ENCODE measurements around the gene TCEAL3.
A peak's percentile ranks its signal among the peaks of the same experiment; 100 is the strongest.
"Not testable (repeated sequence)": the region's sequence is repeated elsewhere in the genome, so short reads cannot be mapped to it uniquely, and the experiment has no call there.

TCEAL3 gene

GRCh38 chrX:103595202-103595601 is 12.6 kb upstream of the TCEAL3 start:
- H3K27ac Mint-ChIP-seq; ATAC-seq (replicated peaks); H3K9me3 Mint-ChIP-seq; H3K36me3 Mint-ChIP-seq (ENCODE audit: insufficient read depth); H3K4me3 Mint-ChIP-seq; DNase-seq; H3K27me3 Mint-ChIP-seq; H3K4me1 Mint-ChIP-seq (ENCODE audit: low read depth in 2 of 2): not testable (repeated sequence)

GRCh38 chrX:103608306-103608963 is 672 bp downstream of the TCEAL3 start:
- H3K9me3 Mint-ChIP-seq = no peaks in the 10 kb centered on the region
- H3K4me1 Mint-ChIP-seq (ENCODE audit: low read depth in 2 of 2) = peaks cover 4 to 6% of the 10 kb centered on the region in 2 donors
- no peak for ATAC-seq (replicated peaks)

GRCh38 chrX:103610282-103610681 is 2.5 kb downstream of the TCEAL3 start:
- H3K9me3 Mint-ChIP-seq = no peaks in the 10 kb centered on the region
- peak overlapping the region; percentile 49 to 84 for H3K27ac Mint-ChIP-seq
- DNase-seq (no peak), ATAC-seq (replicated peaks) (no peak)
- H3K4me1 Mint-ChIP-seq (ENCODE audit: low read depth in 2 of 2) = peaks cover 4 to 6% of the 10 kb centered on the region in 2 donors
- no peaks in the 10 kb centered on the region for H3K27me3 Mint-ChIP-seq
- H3K4me3 Mint-ChIP-seq = no peak overlapping the region
- H3K36me3 Mint-ChIP-seq (ENCODE audit: insufficient read depth) = peaks cover 17% of the 10 kb centered on the region

More at GRCh38 chrX:103608306-103608963, 672 bp downstream of the TCEAL3 start:
- Mint-ChIP-seq H3K4me3 (peak overlapping the region; percentile 78), H3K27ac (peak overlapping the region; percentile 89 to 92), H3K36me3 (ENCODE audit: insufficient read depth) (peaks cover 17% of the 10 kb centered on the region), H3K27me3 (no peaks in the 10 kb centered on the region)
- no peak for DNase-seq

- no peak overlapping the region for H3K4me3 Mint-ChIP-seq
These were observed 5.7 kb downstream of the TCEAL3 start for GRCh38 chrX:103613362-103613890.

GRCh38 chrX:103614999-103615398 is 7.2 kb downstream of the TCEAL3 start:
- ATAC-seq (replicated peaks) (no peak), DNase-seq (no peak)
- no peaks in the 10 kb centered on the region for H3K9me3 Mint-ChIP-seq
- H3K27ac Mint-ChIP-seq = no peak overlapping the region
- no peaks in the 10 kb centered on the region for H3K36me3 Mint-ChIP-seq (ENCODE audit: insufficient read depth)
- H3K4me3 Mint-ChIP-seq = no peak overlapping the region
- no peaks in the 10 kb centered on the region for H3K27me3 Mint-ChIP-seq
- H3K4me1 Mint-ChIP-seq (ENCODE audit: low read depth in 2 of 2) = no peaks in the 10 kb centered on the region

More at GRCh38 chrX:103613362-103613890, 5.7 kb downstream of the TCEAL3 start:
- no peak overlapping the region for H3K27ac Mint-ChIP-seq
- H3K27me3 Mint-ChIP-seq = no peaks in the 10 kb centered on the region
- peaks cover 14% of the 10 kb centered on the region for H3K36me3 Mint-ChIP-seq (ENCODE audit: insufficient read depth)
- DNase-seq (no peak), ATAC-seq (replicated peaks) (no peak)
- peaks cover 0 to 2% of the 10 kb centered on the region in 2 donors for H3K4me1 Mint-ChIP-seq (ENCODE audit: low read depth in 2 of 2)
- no peaks in the 10 kb centered on the region for H3K9me3 Mint-ChIP-seq

GRCh38 chrX:103615781-103616371 is 8.1 kb downstream of the TCEAL3 start:
- Mint-ChIP-seq H3K9me3 (no peaks in the 10 kb centered on the region), H3K36me3 (ENCODE audit: insufficient read depth) (no peaks in the 10 kb centered on the region), H3K27me3 (no peaks in the 10 kb centered on the region), H3K27ac (no peak overlapping the region), H3K4me3 (no peak overlapping the region), H3K4me1 (ENCODE audit: low read depth in 2 of 2) (no peaks in the 10 kb centered on the region)
- ATAC-seq (replicated peaks) (no peak), DNase-seq (no peak)

- H3K27ac Mint-ChIP-seq = no peak overlapping the region
- no peaks in the 10 kb centered on the region for H3K36me3 Mint-ChIP-seq (ENCODE audit: insufficient read depth)
- H3K27me3 Mint-ChIP-seq = no peaks in the 10 kb centered on the region
- no peak for DNase-seq
- no peaks in the 10 kb centered on the region for H3K4me1 Mint-ChIP-seq (ENCODE audit: low read depth in 2 of 2)
- no peaks in the 10 kb centered on the region for H3K9me3 Mint-ChIP-seq
- ATAC-seq (replicated peaks) = no peak
- no peak overlapping the region for H3K4me3 Mint-ChIP-seq
These were observed 9.0 kb downstream of the TCEAL3 start for GRCh38 chrX:103616676-103617186.

- no peaks in the 10 kb centered on the region for H3K9me3 Mint-ChIP-seq
- H3K36me3 Mint-ChIP-seq (ENCODE audit: insufficient read depth) = peaks cover 8% of the 10 kb centered on the region
- H3K27me3 Mint-ChIP-seq = no peaks in the 10 kb centered on the region
- peaks cover 5 to 10% of the 10 kb centered on the region in 2 donors for H3K4me1 Mint-ChIP-seq (ENCODE audit: low read depth in 2 of 2)
- no peak overlapping the region for H3K4me3 Mint-ChIP-seq
- ATAC-seq (replicated peaks) (no peak), DNase-seq (no peak)
- H3K27ac Mint-ChIP-seq = no peak overlapping the region
These were observed 16.3 kb downstream of the TCEAL3 start for GRCh38 chrX:103624111-103624510.

GRCh38 chrX:103626855-103627254 is 19.1 kb downstream of the TCEAL3 start:
- H3K4me1 Mint-ChIP-seq (ENCODE audit: low read depth in 2 of 2) = peaks cover 14 to 18% of the 10 kb centered on the region in 2 donors
- no peak overlapping the region for H3K27ac Mint-ChIP-seq
- peaks cover 9% of the 10 kb centered on the region for H3K36me3 Mint-ChIP-seq (ENCODE audit: insufficient read depth)
- no peaks in the 10 kb centered on the region for H3K9me3 Mint-ChIP-seq
- DNase-seq = no peak
- ATAC-seq (replicated peaks) = no peak
- H3K27me3 Mint-ChIP-seq = no peaks in the 10 kb centered on the region
- H3K4me3 Mint-ChIP-seq = no peak overlapping the region

GRCh38 chrX:103628386-103629317 is 20.9 kb downstream of the TCEAL3 start, which contains the start of gene TCEAL1:
Gene TCEAL1, plus strand, starts transcription at chrX:103628975. Its CDS starts 942 bp downstream, at chrX:103629917.
- Mint-ChIP-seq H3K9me3 (no peaks in the 10 kb centered on the region), H3K36me3 (ENCODE audit: insufficient read depth) (peaks cover 9% of the 10 kb centered on the region), H3K4me1 (ENCODE audit: low read depth in 2 of 2) (peaks cover 14 to 18% of the 10 kb centered on the region in 2 donors), H3K27me3 (no peaks in the 10 kb centered on the region), H3K27ac (peak within 1 kb of the TSS; percentile 86 to 94), H3K4me3 (peak within 1 kb of the TSS; percentile 85 to 94)
- ATAC-seq (replicated peaks) (peak; percentile 84), DNase-seq (peak; percentile 11 to 23 (median 16))

GRCh38 chrX:103629318-103630170 is 21.8 kb downstream of the TCEAL3 start:
- DNase-seq (no peak), ATAC-seq (replicated peaks) (peak; percentile 44)
- peak overlapping the region; percentile 85 to 94 for H3K4me3 Mint-ChIP-seq
- peaks cover 9% of the 10 kb centered on the region for H3K36me3 Mint-ChIP-seq (ENCODE audit: insufficient read depth)
- peak overlapping the region; percentile 86 to 94 for H3K27ac Mint-ChIP-seq
- H3K9me3 Mint-ChIP-seq = no peaks in the 10 kb centered on the region
- peaks cover 14 to 18% of the 10 kb centered on the region in 2 donors for H3K4me1 Mint-ChIP-seq (ENCODE audit: low read depth in 2 of 2)
- no peaks in the 10 kb centered on the region for H3K27me3 Mint-ChIP-seq

- H3K9me3 Mint-ChIP-seq = no peaks in the 10 kb centered on the region
- peaks cover 9% of the 10 kb centered on the region for H3K36me3 Mint-ChIP-seq (ENCODE audit: insufficient read depth)
- peak overlapping the region; percentile 85 to 94 for H3K4me3 Mint-ChIP-seq
- peak overlapping the region in 1 of 2 donors; percentile 44 for H3K27ac Mint-ChIP-seq
- H3K4me1 Mint-ChIP-seq (ENCODE audit: low read depth in 2 of 2) = peaks cover 14 to 18% of the 10 kb centered on the region in 2 donors
- ATAC-seq (replicated peaks) = no peak
- DNase-seq = no peak
- H3K27me3 Mint-ChIP-seq = no peaks in the 10 kb centered on the region
These were observed 22.4 kb downstream of the TCEAL3 start for GRCh38 chrX:103630171-103630511.
